ENCODE data around the gene SUSD5.

- no peak for TF ChIP-seq CTCF (IDR thresholded peaks at IDR 0.05)
- TF ChIP-seq POLR2A (IDR thresholded peaks at IDR 0.05; ENCODE audit: low read depth), result no peak
- no peak for TF ChIP-seq EP300 (IDR thresholded peaks at IDR 0.05)
These were observed 31.9 kb downstream of the SUSD5 start for GRCh38 chr3:33186524-33187367.
